Endothelial cell of umbilical vein (primary cell): ENCODE data around the gene ZNF330.

Experiments used
- CTCF ChIP-seq, 2 donors: IDR thresholded peaks; 1 replicate in 1 of 2; 2 replicates in 1 of 2; pipeline ENCODE4 v1.5.1; 2011; ENCODE audit warnings: low read length in 2 of 2, mild to moderate bottlenecking in 2 of 2, moderate library complexity in 2 of 2, control low read depth in 1 of 2, inconsistent platforms in 1 of 2, low read depth in 1 of 2; ENCODE audit not compliant: insufficient read depth in 1 of 2; ENCODE audit errors: extremely low read depth in 1 of 2
- EZH2 ChIP-seq: IDR thresholded peaks from 2 replicates; pipeline ENCODE4 v1.6.1; 2012; ENCODE audit warnings: borderline replicate concordance, low read depth, mild to moderate bottlenecking, moderate library complexity, low read length, inconsistent platforms; ENCODE audit not compliant: severe bottlenecking
- FOS ChIP-seq: IDR thresholded peaks from 2 replicates; pipeline ENCODE4 v1.6.1; 2011; ENCODE audit warnings: mild to moderate bottlenecking, low read length, moderate library complexity, borderline replicate concordance; ENCODE audit not compliant: insufficient read depth
- JUN ChIP-seq: IDR thresholded peaks from 2 replicates; pipeline ENCODE4 v1.6.1; 2011; ENCODE audit warnings: borderline replicate concordance, low read depth; ENCODE audit not compliant: insufficient read length, insufficient read depth
- MAX ChIP-seq: IDR thresholded peaks from 2 replicates; pipeline ENCODE4 v1.6.1; 2011; ENCODE audit not compliant: insufficient read depth, insufficient read length
- MYC ChIP-seq: IDR thresholded peaks from one replicate; pipeline ENCODE4 v1.6.1; 2011; ENCODE audit warnings: mild to moderate bottlenecking, low read depth, low read length
- POLR2A ChIP-seq: IDR thresholded peaks from 2 replicates; pipeline ENCODE4 v1.6.1; 2012; ENCODE audit warnings: low read depth, mild to moderate bottlenecking, control low read depth, low read length
- POLR2AphosphoS5 ChIP-seq: IDR thresholded peaks from 2 replicates; pipeline ENCODE4 v1.6.1; 2012; ENCODE audit warnings: low read depth, mild to moderate bottlenecking, control low read depth, low read length, moderate library complexity; ENCODE audit not compliant: insufficient read depth

- TF ChIP-seq MAX, result no peak
- TF ChIP-seq CTCF (IDR thresholded peaks at IDR 0.05; ENCODE audit: extremely low read depth in 1 of 2, insufficient read depth in 1 of 2, low read depth in 1 of 2, low read length in 2 of 2), result no peak
- no peak for TF ChIP-seq POLR2A
- TF ChIP-seq EZH2, result no peak
- no peak for TF ChIP-seq JUN
- TF ChIP-seq POLR2AphosphoS5, result no peak
- no peak for TF ChIP-seq FOS
- no peak for TF ChIP-seq MYC
Measured at GRCh38 chr4:141210168-141210567, 10.5 kb upstream of the ZNF330 start.
